ENCODE data around the gene UCMA. TPM values are rescaled to one million over a fixed set of nuclear protein-coding genes. Genes with fewer than 3 reads are reported as not detected.

The UCMA gene
- total and polyA plus RNA-seq, 10 donors, result not detected

DNA sequence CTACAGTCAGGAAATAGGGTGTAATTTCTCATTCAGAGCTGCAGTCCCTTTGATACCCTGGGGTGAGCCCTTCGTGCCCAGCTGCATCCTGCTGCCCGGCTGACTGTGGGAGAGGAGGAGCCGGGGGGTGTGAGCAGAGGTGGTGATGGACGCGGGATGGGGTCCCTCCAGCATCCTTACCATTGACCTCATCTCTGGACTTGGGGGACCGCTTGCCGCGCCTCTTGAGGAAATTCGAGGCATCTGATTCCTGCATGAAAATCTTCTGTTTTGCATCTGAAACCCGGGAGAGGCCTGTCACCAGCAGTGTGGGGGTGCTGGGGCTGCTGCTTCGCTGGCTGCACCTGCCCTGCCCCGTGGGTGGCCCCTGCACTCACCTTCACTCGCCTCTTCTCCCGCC, 816 bp downstream of the UCMA start:
- H3K4me1 ChIP-seq, result no peaks in the 10 kb centered on the region
- H3K27ac ChIP-seq, result no peak overlapping the region
- H3K4me3 ChIP-seq, result no peak overlapping the region
- H3K9me3 ChIP-seq, result no peaks in the 10 kb centered on the region
- peaks cover 0 to 13% (median 0%) of the 10 kb centered on the region in 7 donors for H3K27me3 ChIP-seq (replicated peaks in 1 of 7)
- 54 to 72% (median 63%) methylated on average over 12 to 14 of the region's 14 CpGs for WGBS, 5 donors
- TF ChIP-seq POLR2A (IDR thresholded peaks at IDR 0.05) (no peak), POLR2AphosphoS5 (IDR thresholded peaks at IDR 0.05) (no peak)
- TF ChIP-seq, protein P1, sequence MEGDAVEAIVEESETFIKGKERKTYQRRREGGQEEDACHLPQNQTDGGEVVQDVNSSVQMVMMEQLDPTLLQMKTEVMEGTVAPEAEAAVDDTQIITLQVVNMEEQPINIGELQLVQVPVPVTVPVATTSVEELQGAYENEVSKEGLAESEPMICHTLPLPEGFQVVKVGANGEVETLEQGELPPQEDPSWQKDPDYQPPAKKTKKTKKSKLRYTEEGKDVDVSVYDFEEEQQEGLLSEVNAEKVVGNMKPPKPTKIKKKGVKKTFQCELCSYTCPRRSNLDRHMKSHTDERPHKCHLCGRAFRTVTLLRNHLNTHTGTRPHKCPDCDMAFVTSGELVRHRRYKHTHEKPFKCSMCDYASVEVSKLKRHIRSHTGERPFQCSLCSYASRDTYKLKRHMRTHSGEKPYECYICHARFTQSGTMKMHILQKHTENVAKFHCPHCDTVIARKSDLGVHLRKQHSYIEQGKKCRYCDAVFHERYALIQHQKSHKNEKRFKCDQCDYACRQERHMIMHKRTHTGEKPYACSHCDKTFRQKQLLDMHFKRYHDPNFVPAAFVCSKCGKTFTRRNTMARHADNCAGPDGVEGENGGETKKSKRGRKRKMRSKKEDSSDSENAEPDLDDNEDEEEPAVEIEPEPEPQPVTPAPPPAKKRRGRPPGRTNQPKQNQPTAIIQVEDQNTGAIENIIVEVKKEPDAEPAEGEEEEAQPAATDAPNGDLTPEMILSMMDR (IDR thresholded peaks at IDR 0.05 in 8 of 11, conservative IDR thresholded peaks at IDR 0.05 in 3 of 11), result no peak
- H3K36me3 ChIP-seq, result no peaks in the 10 kb centered on the region
- intact Hi-C loops (cut with DNase I; ENCODE audit: low total_unique reads), result no loop called here
- DNase-seq, result no peak

DNA sequence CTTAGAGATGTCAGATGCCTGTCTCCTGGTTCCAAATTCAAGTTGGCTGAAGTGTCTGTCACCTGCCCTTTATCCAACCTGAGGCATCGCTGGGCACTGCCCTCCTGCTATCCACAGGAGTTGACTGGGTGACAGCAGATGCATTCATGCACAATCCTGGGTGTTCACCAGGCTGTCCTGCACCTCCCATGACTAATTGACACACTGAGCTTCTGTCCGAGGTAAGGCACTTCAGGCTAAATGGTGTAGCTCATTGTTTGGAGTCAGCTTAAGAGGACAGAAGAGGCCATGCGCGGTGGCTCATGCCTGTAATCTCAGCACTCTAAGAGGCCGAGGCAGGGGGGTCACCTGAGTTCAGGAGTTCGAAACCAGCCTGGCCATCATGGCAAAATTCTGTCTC, 2.4 kb downstream of the UCMA start:
- H3K9me3 ChIP-seq, result no peaks in the 10 kb centered on the region
- H3K4me3 ChIP-seq, result no peak overlapping the region
- intact Hi-C loops (cut with DNase I; ENCODE audit: low total_unique reads), result no loop called here
- H3K36me3 ChIP-seq, result no peaks in the 10 kb centered on the region
- no peak for TF ChIP-seq POLR2A (IDR thresholded peaks at IDR 0.05)
- TF ChIP-seq, protein P1 (IDR thresholded peaks at IDR 0.05 in 8 of 11, conservative IDR thresholded peaks at IDR 0.05 in 3 of 11), result no peak
- TF ChIP-seq POLR2AphosphoS5 (IDR thresholded peaks at IDR 0.05), result no peak
- peaks cover 0 to 13% (median 0%) of the 10 kb centered on the region in 7 donors for H3K27me3 ChIP-seq (replicated peaks in 1 of 7)
- H3K27ac ChIP-seq, result no peak overlapping the region
- DNase-seq, result no peak
- 89 to 96% (median 91%) methylated on average over 6 of the region's 6 CpGs for WGBS, 5 donors
- H3K4me1 ChIP-seq, result no peaks in the 10 kb centered on the region

DNA sequence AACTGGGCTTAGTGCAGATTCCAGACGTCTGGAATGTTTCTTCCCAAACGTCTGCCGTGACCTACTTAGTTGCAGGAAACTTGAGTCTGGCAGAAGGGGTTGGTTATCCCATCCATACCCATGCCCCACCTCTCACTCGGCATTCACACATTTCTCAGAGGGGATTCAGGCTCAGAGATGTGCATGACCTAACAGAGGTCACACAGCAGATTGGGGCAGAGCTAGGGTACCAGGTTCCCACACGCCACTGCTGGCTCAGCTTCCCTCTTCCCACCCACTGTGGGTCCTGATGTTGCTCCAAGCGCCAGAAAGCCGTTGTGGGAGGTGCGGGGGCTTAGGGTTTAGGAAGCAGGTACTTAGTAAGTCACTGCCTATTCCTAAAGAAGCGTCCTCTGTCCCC, 3.0 kb downstream of the UCMA start:
- Histone ChIP-seq H3K27me3 (replicated peaks in 1 of 7) (peaks cover 0 to 13% (median 0%) of the 10 kb centered on the region in 7 donors), H3K9me3 (no peaks in the 10 kb centered on the region), H3K4me3 (no peak overlapping the region), H3K4me1 (no peaks in the 10 kb centered on the region), H3K27ac (no peak overlapping the region), H3K36me3 (no peaks in the 10 kb centered on the region)
- intact Hi-C loops (cut with DNase I; ENCODE audit: low total_unique reads), result no loop called here
- WGBS, 5 donors, result 74 to 80% (median 79%) methylated on average over 8 to 9 of the region's 9 CpGs
- TF ChIP-seq POLR2A (IDR thresholded peaks at IDR 0.05) (no peak), POLR2AphosphoS5 (IDR thresholded peaks at IDR 0.05) (no peak)
- TF ChIP-seq, protein P1 (IDR thresholded peaks at IDR 0.05 in 8 of 11, conservative IDR thresholded peaks at IDR 0.05 in 3 of 11), result no peak
- no peak for DNase-seq

DNA sequence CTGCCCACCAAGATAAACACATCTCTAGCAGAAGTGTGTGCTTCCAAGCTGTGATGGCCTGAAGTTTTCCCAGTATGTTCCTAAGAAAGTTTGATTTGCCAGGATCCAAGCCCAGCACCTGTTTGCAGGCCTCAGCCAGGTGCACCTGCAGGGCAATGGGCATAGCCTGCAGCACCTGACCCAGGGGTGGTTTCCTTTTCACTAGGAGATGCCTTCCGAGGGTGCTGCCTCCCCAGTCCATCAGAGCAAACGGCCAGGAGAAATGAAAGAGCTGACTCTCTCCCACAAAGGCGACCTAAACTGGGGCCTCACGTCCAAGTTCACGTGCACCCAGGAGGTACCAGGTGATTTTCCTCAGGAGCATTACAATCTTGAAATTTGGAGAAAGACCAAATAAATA, 7.1 kb downstream of the UCMA start:
- H3K9me3 ChIP-seq, result no peaks in the 10 kb centered on the region
- H3K4me3 ChIP-seq, result no peak overlapping the region
- peak; percentile 11 for DNase-seq
- H3K27ac ChIP-seq, result no peak overlapping the region
- no peaks in the 10 kb centered on the region for H3K27me3 ChIP-seq (replicated peaks in 1 of 7)
- H3K4me1 ChIP-seq, result no peaks in the 10 kb centered on the region
- H3K36me3 ChIP-seq, result no peaks in the 10 kb centered on the region
- no peak for TF ChIP-seq POLR2AphosphoS5 (IDR thresholded peaks at IDR 0.05)
- TF ChIP-seq POLR2A (IDR thresholded peaks at IDR 0.05), result no peak
- TF ChIP-seq, protein P1 (IDR thresholded peaks at IDR 0.05 in 8 of 11, conservative IDR thresholded peaks at IDR 0.05 in 3 of 11), result no peak
- WGBS, 5 donors, result 86 to 95% (median 91%) methylated on average over 5 of the region's 5 CpGs
- intact Hi-C loops (cut with DNase I; ENCODE audit: low total_unique reads), result no loop called here

All from spleen (tissue), 11 donors.